ENCODE data around the gene DPYSL3.

DNA sequence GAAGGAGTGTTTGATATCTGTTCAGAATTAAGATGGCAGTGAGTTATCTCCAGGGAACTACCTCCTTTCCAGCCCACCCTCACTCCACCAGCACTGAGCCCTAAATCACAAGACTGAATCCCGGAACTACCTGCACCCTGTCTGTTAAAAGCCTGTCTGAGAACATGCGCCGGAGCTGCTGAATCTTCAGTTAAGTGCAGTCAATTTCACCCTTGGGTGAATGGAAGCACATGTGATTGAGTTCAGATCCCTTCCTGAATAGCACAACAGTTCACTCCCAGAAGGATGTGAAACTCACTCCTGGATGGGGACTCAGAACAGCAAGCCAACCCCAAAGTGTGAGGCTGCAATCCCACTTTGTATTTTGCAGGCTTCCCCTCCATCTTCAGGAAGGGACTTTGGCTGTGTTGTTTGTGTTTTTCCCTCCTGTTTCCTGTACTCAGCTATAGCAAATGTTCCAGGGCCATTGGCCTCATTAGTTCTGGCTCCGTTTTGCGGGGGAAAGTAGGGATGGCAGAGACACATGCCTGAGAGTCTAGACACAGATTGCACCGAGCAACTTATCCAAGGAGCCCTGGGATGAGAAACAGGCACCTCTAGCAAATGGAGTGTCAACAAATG is 43.4 kb downstream of the DPYSL3 start:
- TF ChIP-seq, protein P1, sequence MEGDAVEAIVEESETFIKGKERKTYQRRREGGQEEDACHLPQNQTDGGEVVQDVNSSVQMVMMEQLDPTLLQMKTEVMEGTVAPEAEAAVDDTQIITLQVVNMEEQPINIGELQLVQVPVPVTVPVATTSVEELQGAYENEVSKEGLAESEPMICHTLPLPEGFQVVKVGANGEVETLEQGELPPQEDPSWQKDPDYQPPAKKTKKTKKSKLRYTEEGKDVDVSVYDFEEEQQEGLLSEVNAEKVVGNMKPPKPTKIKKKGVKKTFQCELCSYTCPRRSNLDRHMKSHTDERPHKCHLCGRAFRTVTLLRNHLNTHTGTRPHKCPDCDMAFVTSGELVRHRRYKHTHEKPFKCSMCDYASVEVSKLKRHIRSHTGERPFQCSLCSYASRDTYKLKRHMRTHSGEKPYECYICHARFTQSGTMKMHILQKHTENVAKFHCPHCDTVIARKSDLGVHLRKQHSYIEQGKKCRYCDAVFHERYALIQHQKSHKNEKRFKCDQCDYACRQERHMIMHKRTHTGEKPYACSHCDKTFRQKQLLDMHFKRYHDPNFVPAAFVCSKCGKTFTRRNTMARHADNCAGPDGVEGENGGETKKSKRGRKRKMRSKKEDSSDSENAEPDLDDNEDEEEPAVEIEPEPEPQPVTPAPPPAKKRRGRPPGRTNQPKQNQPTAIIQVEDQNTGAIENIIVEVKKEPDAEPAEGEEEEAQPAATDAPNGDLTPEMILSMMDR (optimal IDR thresholded peaks at IDR 0.05 in 1 of 3, IDR thresholded peaks at IDR 0.05 in 1 of 3, conservative IDR thresholded peaks at IDR 0.05 in 1 of 3; ENCODE audit: extremely low read depth in 1 of 3, insufficient read depth in 2 of 3, low read length in 3 of 3), result no peak
- TF ChIP-seq EZH2 (IDR thresholded peaks at IDR 0.05; ENCODE audit: low read length), result no peak
